ENCODE results near the gene HOXC6. TPM values are rescaled to one million over a fixed set of nuclear protein-coding genes. Genes with fewer than 3 reads are reported as not detected.

The HOXC6 gene
- total and polyA plus RNA-seq, 2 of the 13 experiments (the other 11 are each of a cell fraction or from before 2014, with no cell fraction given), result not detected

GRCh38 chr12:54052438-54053002 lies 24.3 kb downstream of the HOXC6 start (continued):
- TF ChIP-seq ZBTB21 (CRISPR knock-in tag; IDR thresholded peaks at IDR 0.05) (no peak), ZNF550 (CRISPR knock-in tag; IDR thresholded peaks at IDR 0.05; ENCODE audit: borderline replicate concordance) (no peak), SOX6 (IDR thresholded peaks at IDR 0.05) (no peak), SOX6 (CRISPR knock-in tag; IDR thresholded peaks at IDR 0.05) (no peak)

GRCh38 chr12:54053003-54053750 lies 24.9 kb downstream of the HOXC6 start:
- ChIA-PET POLR2A (no interaction called here), CTCF (ENCODE audit: low intra/inter-chr PET ratio, low total read pairs) (no interaction called here)
- ATAC-seq, result no peak
- no peak for FAIRE-seq
- no peak overlapping the region for H3K4me2 ChIP-seq (ENCODE audit: low read depth, low read length)
- in situ Hi-C loops (cut with HindIII; ENCODE audit: extremely low pct_ligation_motif_present, low pct_unique_long_range_greater_than_20kb), result no loop called here
- intact Hi-C loops (cut with micrococcal nuclease; ENCODE audit: unreplicated experiment), result no loop called here
- WGBS (ENCODE audit: low lambda C conversion rate), result 25% methylated on average over 13 of the region's 22 CpGs
- no peak overlapping the region for H2AFZ ChIP-seq (ENCODE audit: low read length)
- TF ChIP-seq ZBTB42 (CRISPR knock-in tag; IDR thresholded peaks at IDR 0.05) (no peak), CREB1 (IDR thresholded peaks at IDR 0.05) (peak; percentile 74), CREB1 (CRISPR knock-in tag; IDR thresholded peaks at IDR 0.05) (no peak), ATF7 (IDR thresholded peaks at IDR 0.05) (peak; percentile 86), ATF7 (CRISPR knock-in tag; IDR thresholded peaks at IDR 0.05) (no peak)
- BruUV-seq (replicated peaks), result no TSS peak
- H3K27ac ChIP-seq (ENCODE audit: extremely low read length, insufficient read depth, low read length), result no peak overlapping the region
- no peaks in the 10 kb centered on the region for H3K36me3 ChIP-seq (replicated peaks in 1 of 2; ENCODE audit: control insufficient read depth in 1 of 2, insufficient read depth in 2 of 2, low read length in 2 of 2)
- no peaks in the 10 kb centered on the region for H3K4me1 ChIP-seq (ENCODE audit: insufficient read depth, low read length)
- H3K4me3 ChIP-seq (replicated peaks in 1 of 3; ENCODE audit: insufficient read depth in 1 of 3, low read depth in 2 of 3, low read length in 3 of 3), result no peak overlapping the region
- H3K79me2 ChIP-seq (ENCODE audit: insufficient read depth, low read length), result no peaks in the 10 kb centered on the region
- no peaks in the 10 kb centered on the region for H4K20me1 ChIP-seq (ENCODE audit: insufficient read depth, low read length)
- no peaks in the 10 kb centered on the region for H3K9me3 ChIP-seq (ENCODE audit: low read length)
- no peak for DNase-seq (ENCODE audit: low spot score)
- no peak overlapping the region for H3K9ac ChIP-seq (ENCODE audit: insufficient read depth, low read depth, low read length)
- H3K27me3 ChIP-seq (ENCODE audit: control insufficient read depth in 1 of 2, insufficient read depth in 2 of 2, low read length in 2 of 2), result peaks cover 9 to 68% of the 10 kb centered on the region in 2 experiments; a peak in 4 of 5 replicates

Data from HepG2 (cell line).